ENCODE data around the gene HAUS3. TPM values are rescaled to one million over a fixed set of nuclear protein-coding genes. Genes with fewer than 3 reads are reported as not detected.

HAUS3 gene
- total and polyA plus RNA-seq, 2 of the 8 experiments (the other 6 are each of a cell fraction or from before 2014, with no cell fraction given) = 3.2 to 14.8 TPM

DNA sequence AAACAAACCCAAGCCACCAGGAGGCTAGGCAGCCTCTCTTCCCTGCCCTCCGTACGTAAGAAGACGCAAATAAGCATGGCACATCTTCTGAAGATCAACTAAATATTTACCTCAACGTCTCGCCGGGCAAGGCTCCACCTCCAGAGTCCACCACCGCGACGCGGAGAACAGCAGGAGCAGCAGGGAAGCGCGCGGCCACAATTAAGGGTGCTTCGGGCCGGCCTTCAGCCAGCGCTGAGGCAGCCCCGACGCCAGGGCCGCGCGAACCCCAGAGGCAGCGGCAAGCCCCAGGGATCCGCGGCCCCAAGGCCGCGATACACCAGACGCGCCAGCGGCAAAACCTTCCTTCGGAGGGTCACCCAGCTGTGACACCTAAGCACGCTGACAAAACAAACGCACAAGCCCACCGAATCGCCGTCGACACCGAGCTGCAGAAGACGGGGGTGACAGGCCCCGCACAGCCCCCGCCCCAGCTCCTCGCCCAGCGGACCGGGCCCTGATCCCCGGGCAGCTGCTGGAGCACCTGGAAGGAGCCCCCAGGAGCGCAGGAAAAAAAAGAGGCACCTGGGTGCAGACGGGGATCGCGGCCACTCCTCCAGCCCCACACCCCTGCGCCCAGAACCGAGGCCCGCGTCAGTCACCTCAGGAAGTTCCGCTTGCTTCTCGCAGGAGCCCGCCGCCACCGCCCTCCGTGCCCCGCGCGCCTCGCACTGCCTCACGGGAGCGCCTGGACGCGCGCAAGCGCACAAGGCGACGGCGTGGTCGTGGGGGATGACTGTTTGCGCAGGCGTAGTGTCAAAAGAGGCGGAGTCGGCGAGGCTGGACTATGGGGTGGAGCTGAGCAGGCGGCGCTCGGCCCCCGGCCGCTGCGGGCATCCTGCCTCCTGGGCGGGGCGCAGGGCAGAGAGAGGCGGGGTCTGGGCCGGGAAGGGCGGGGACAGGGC lies at the start of gene HAUS3, which contains the start of gene POLN (continued):
- TF ChIP-seq E2F6 (IDR thresholded peaks at IDR 0.05) (0 out of 2 replicates have a peak, but pooled peaks have one; percentile 33), CBX8 (IDR thresholded peaks at IDR 0.05; ENCODE audit: borderline replicate concordance, low read depth, low read length) (no peak), PHF8 (conservative IDR thresholded peaks at IDR 0.05; ENCODE audit: low read depth, low read length) (peak; percentile 66), TAF1 (IDR thresholded peaks at IDR 0.05; ENCODE audit: low read depth, low read length) (peak; percentile 36; the same call in 1 of the 2 replicates), RNF2 (IDR thresholded peaks at IDR 0.05; ENCODE audit: borderline replicate concordance, low read depth, low read length, missing control alignments, poor library complexity, severe bottlenecking) (no peak), NANOG (IDR thresholded peaks at IDR 0.05; ENCODE audit: insufficient read depth, low read depth, low read length, poor library complexity, severe bottlenecking) (no peak)
